Tibial nerve (tissue), 4 donors: ENCODE results near the gene VPS35. TPM values are rescaled to one million over a fixed set of nuclear protein-coding genes. Genes with fewer than 3 reads are reported as not detected.

Source experiments
- DNase-seq, 2 donors: peaks; one replicate each; pipeline ENCODE4 v3.0.0-alpha.2; 2019; ENCODE audit warnings: low spot score in 2 of 2
- H3K27ac ChIP-seq, 4 donors: fragments of 200-600 bp; sonication (generic) in 3 of 4; one replicate each; pipeline ENCODE4 v1.5.1; 2017 to 2019; ENCODE audit warnings: mild to moderate bottlenecking in 1 of 4
- H3K27me3 ChIP-seq, 2 donors: fragments of 200-600 bp; sonication (generic) in 1 of 2; one replicate each; pipeline versions ENCODE4 v1.5.1 to v1.6.0; 2017 to 2019
- H3K36me3 ChIP-seq, 3 donors: fragments of 200-600 bp; sonication (generic); one replicate each; pipeline ENCODE4 v1.5.1; 2018 to 2019
- H3K4me1 ChIP-seq, 4 donors: fragments of 200-600 bp; sonication (generic) in 3 of 4; one replicate each; pipeline ENCODE4 v1.5.1; 2017 to 2019
- H3K4me3 ChIP-seq, 4 donors: fragments of 200-600 bp; sonication (generic) in 3 of 4; one replicate each; pipeline ENCODE4 v1.5.1; 2017 to 2019; ENCODE audit warnings: mild to moderate bottlenecking in 1 of 4, moderate library complexity in 1 of 4
- H3K9me3 ChIP-seq, 4 donors: fragments of 200-600 bp; sonication (generic) in 3 of 4; one replicate each; pipeline ENCODE4 v1.5.1; 2017 to 2019
- EP300 ChIP-seq, 2 donors: sonication (generic); formaldehyde crosslinking; IDR thresholded peaks; one replicate each; pipeline ENCODE4 v1.6.1; 2017; ENCODE audit warnings: antibody characterized with exemption in 2 of 2, mild to moderate bottlenecking in 1 of 2
- POLR2A ChIP-seq, 2 donors: fragments of 450-650 bp; IDR thresholded peaks; one replicate each; pipeline ENCODE4 v1.6.1; 2017; ENCODE audit warnings: antibody characterized with exemption in 2 of 2, mild to moderate bottlenecking in 2 of 2, moderate library complexity in 2 of 2
- WGBS, 2 donors: methylation state at CpG; one replicate each; pipeline ENCODE4 v1.1.5; 2018; 5-methylcytosine and 5-hydroxymethylcytosine counted together
- total RNA-seq, 4 donors: library from RNA; depleted of rRNA; stranded (reverse); fragments of >200 nt; gene quantifications; one replicate each; pipeline ENCODE4 v1.1.0, GENCODE V29; 2016
- TF ChIP-seq, protein P1 (sequence below), 5 experiments: fragments of 200-600 bp in 3 of 5; fragments of 450-650 bp in 2 of 5; sonication (generic) in 3 of 5; IDR thresholded peaks; one replicate each; pipeline ENCODE4 v1.5.1; 2016 to 2019; ENCODE audit warnings: antibody characterized with exemption in 5 of 5, mild to moderate bottlenecking in 3 of 5, moderate library complexity in 2 of 5

The VPS35 gene
- total RNA-seq, 4 donors from 2014 or later = 26.1 to 54.4 (median 40.0) TPM

- no peak for TF ChIP-seq POLR2A (IDR thresholded peaks at IDR 0.05)
- TF ChIP-seq, protein P1, sequence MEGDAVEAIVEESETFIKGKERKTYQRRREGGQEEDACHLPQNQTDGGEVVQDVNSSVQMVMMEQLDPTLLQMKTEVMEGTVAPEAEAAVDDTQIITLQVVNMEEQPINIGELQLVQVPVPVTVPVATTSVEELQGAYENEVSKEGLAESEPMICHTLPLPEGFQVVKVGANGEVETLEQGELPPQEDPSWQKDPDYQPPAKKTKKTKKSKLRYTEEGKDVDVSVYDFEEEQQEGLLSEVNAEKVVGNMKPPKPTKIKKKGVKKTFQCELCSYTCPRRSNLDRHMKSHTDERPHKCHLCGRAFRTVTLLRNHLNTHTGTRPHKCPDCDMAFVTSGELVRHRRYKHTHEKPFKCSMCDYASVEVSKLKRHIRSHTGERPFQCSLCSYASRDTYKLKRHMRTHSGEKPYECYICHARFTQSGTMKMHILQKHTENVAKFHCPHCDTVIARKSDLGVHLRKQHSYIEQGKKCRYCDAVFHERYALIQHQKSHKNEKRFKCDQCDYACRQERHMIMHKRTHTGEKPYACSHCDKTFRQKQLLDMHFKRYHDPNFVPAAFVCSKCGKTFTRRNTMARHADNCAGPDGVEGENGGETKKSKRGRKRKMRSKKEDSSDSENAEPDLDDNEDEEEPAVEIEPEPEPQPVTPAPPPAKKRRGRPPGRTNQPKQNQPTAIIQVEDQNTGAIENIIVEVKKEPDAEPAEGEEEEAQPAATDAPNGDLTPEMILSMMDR (IDR thresholded peaks at IDR 0.05) = no peak
- TF ChIP-seq EP300 (IDR thresholded peaks at IDR 0.05) = no peak
- no peaks in the 10 kb centered on the region for H3K36me3 ChIP-seq
- H3K27me3 ChIP-seq = no peaks in the 10 kb centered on the region
- H3K4me3 ChIP-seq = peak overlapping the region; percentile 74 to 96 (median 90)
- 13 to 17% methylated on average over 21 of the region's 21 CpGs for WGBS, 2 donors
- H3K4me1 ChIP-seq = peaks cover 0 to 38% (median 27%) of the 10 kb centered on the region in 4 donors
- peak overlapping the region in 2 of 4 donors; percentile 94 to 98 for H3K27ac ChIP-seq
- no peak for DNase-seq
- H3K9me3 ChIP-seq = no peaks in the 10 kb centered on the region
Measured at GRCh38 chr16:46690281-46691178, 1.6 kb upstream of the VPS35 start.

DNA sequence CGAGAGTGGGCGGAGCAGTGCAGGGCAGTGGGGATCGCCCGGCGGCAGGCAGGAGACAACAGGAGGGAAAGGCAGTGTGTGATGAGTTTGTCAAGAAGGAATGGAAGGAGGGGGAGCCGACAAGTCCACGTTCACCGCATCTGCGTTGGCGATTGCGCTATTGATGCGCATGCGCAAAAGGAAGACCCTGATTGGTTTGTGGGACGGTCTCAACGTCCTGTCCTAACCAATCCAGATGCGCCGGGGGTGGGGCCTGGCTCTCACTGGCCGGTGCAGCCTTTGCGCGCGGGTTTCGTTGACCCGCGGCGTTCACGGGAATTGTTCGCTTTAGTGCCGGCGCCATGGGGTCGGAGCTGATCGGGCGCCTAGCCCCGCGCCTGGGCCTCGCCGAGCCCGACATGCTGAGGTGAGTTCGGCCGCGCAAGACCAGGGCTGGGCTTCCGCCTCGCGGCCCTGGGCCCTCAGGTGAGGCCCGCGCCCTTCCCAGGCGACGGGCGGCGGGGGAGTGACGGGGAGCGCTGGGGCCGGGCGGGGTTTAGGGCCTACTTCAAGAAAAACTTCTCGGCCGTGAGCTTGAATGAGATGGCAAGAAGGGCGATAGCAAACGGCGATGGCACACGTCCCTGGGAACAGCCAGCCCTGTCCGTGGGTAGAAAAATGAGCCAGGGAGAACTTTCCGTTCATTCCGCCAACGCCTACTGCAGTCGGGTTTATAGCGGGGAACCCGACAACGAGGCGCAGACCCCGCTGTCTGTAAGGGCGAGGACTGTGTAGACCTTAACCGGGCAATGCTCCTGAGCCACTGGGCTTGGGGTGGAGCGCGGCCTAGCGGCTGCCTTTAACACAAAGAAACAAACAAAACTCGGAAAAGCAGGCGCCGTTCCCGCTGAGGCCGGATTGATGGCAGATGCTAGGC is 645 bp upstream of the VPS35 start, which contains the start of gene ORC6:
ORC6 (plus strand) TSS at position 295 of the 916 bp plus-strand sequence; CDS start at position 342, 47 bp downstream.
- Histone ChIP-seq H3K4me1 (peaks cover 0 to 42% (median 27%) of the 10 kb centered on the region in 4 donors), H3K36me3 (no peaks in the 10 kb centered on the region), H3K27ac (peak within 1 kb of the TSS; percentile 94 to 98 (median 96)), H3K9me3 (no peaks in the 10 kb centered on the region), H3K4me3 (peak within 1 kb of the TSS; percentile 74 to 96 (median 90)), H3K27me3 (no peaks in the 10 kb centered on the region)
- no peak for TF ChIP-seq POLR2A (IDR thresholded peaks at IDR 0.05)
- TF ChIP-seq EP300 (IDR thresholded peaks at IDR 0.05) = peak; percentile 37 to 62
- TF ChIP-seq, protein P1 (IDR thresholded peaks at IDR 0.05) = peak in 3 of 5 experiments; percentile 12 to 27 (median 24)
- 0% methylated on average over 66 to 78 of the region's 79 CpGs for WGBS, 2 donors
- peak; percentile 98 to 99 for DNase-seq

GRCh38 chr16:46688101-46688653 is 801 bp downstream of the VPS35 start:
- Histone ChIP-seq H3K27ac (peak overlapping the region; percentile 94 to 98 (median 96)), H3K4me1 (peaks cover 0 to 55% (median 29%) of the 10 kb centered on the region in 4 donors)
- 4 to 5% methylated on average over 14 of the region's 14 CpGs for WGBS, 2 donors

GRCh38 chr16:46687486-46687885 is 1.5 kb downstream of the VPS35 start:
- DNase-seq = no peak
- TF ChIP-seq POLR2A (IDR thresholded peaks at IDR 0.05) (no peak), EP300 (IDR thresholded peaks at IDR 0.05) (no peak)
- TF ChIP-seq, protein P1 (IDR thresholded peaks at IDR 0.05) = no peak
- Histone ChIP-seq H3K9me3 (no peaks in the 10 kb centered on the region), H3K36me3 (no peaks in the 10 kb centered on the region), H3K27ac (no peak overlapping the region), H3K27me3 (no peaks in the 10 kb centered on the region), H3K4me3 (peak overlapping the region in 3 of 4 donors; percentile 74 to 91 (median 89)), H3K4me1 (peaks cover 0 to 61% (median 29%) of the 10 kb centered on the region in 4 donors)
- 69% methylated on average over 9 of the region's 9 CpGs for WGBS, 2 donors

More at GRCh38 chr16:46688101-46688653, 801 bp downstream of the VPS35 start:
- Histone ChIP-seq H3K27me3 (no peaks in the 10 kb centered on the region), H3K9me3 (no peaks in the 10 kb centered on the region), H3K36me3 (no peaks in the 10 kb centered on the region), H3K4me3 (peak overlapping the region; percentile 74 to 96 (median 90))
- DNase-seq = peak in 1 of 2 donors; percentile 39
- TF ChIP-seq POLR2A (IDR thresholded peaks at IDR 0.05) = no peak
- TF ChIP-seq, protein P1 (IDR thresholded peaks at IDR 0.05) = no peak
- TF ChIP-seq EP300 (IDR thresholded peaks at IDR 0.05) = no peak
